HG03342 (cell line): Measurements from ENCODE around the gene EBP.

Source experiments
- ATAC-seq: cut with Tn5 transposase; IDR thresholded peaks from one replicate; pipeline ENCODE4 v1.9.1; 2021; ENCODE audit warnings: mild to moderate bottlenecking, moderate library complexity; ENCODE audit not compliant: unreplicated experiment

The EBP gene

DNA sequence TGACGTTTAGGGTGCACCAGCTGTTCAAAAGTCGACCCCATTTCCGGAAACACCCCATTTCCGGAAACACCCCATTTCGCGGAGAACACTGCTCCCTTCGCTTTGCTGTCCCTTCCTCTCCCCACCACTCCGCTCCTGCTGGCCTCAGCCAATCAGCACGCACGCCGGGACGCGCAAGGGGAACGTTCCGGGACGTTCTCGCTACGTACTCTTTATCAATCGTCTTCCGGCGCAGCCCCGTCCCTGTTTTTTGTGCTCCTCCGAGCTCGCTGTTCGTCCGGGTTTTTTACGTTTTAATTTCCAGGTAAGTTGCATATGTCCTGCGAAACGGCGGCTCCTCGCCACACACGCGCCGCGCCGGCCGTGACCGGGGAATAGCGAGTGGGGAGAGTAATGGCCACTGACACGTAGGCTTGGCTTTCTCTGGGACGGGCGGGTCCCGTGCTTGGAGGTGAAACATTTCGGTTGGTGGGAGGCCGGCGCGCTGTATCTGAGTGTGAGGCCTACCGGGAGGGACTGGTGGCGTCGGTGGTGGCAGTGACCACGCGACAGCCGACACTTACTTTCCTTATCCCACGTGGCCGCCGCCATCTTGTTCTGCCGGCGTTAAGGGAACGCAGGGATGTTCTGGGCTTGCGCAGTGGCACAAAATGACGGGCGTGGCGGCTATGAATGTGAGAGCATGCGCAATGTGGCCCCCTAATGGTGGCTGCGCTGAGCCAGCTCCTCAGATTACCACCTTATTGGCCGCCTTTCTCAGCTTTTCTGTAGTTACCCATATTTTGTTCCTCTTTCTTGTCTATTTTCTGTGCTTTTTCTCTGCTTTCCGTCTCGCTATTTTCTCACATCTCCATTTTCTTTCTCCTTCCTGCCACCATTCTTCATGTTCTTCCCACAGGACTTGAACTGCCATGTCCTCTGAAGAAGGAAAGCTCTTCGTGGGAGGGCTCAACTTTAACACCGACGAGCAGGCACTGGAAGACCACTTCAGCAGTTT is 53.0 kb downstream of the EBP start, which contains the start of gene RBM3:
RBM3 (plus strand) TSS at position 215 of the 997 bp plus-strand sequence; CDS start at position 912, 697 bp downstream.
- peak; percentile 83 for ATAC-seq

DNA sequence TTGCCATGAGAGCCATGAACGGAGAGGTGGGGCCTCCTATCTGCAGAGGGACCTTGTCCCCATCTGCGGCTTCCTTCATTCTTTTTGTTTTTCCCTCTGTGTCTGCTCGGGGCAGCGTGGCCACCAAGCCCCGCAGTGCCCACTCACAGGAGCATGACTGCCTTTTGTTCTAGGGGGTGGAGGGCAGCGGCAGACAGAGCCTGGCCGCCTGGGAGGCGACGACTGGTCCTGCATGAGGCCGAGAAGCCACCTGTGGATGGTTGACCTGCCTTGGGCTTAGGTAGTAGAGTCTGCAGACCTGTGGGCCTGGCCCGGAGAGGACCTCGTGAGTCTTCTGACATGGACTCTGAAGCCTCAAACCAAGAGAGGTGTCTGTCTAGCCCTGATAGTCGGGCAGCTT is 54.0 kb downstream of the EBP start:
- no peak for ATAC-seq

- ATAC-seq, result no peak
Observed at GRCh38 chrX:48576108-48576507, 54.5 kb downstream of the EBP start.
